ENCODE measurements around the gene PLAGL1.

Gene PLAGL1

GRCh38 chr6:143939364-143939763, 68.7 kb downstream of the PLAGL1 start:
- DNase-seq (ENCODE audit: low read depth) = no peak
- no peak overlapping the region for H3K4me3 ChIP-seq (ENCODE audit: low read depth, low read length)
- TF ChIP-seq CTCF (IDR thresholded peaks at IDR 0.05; ENCODE audit: insufficient read depth, low read depth, low read length, missing control alignments) = no peak

GRCh38 chr6:143937668-143937970, 70.4 kb downstream of the PLAGL1 start:
- DNase-seq (ENCODE audit: low read depth) = no peak
- TF ChIP-seq CTCF (IDR thresholded peaks at IDR 0.05; ENCODE audit: insufficient read depth, low read depth, low read length, missing control alignments) = no peak
- no peak overlapping the region for H3K4me3 ChIP-seq (ENCODE audit: low read depth, low read length)

GRCh38 chr6:143936778-143937667, 71.0 kb downstream of the PLAGL1 start:
- no peak overlapping the region for H3K4me3 ChIP-seq (ENCODE audit: low read depth, low read length)
- no peak for TF ChIP-seq CTCF (IDR thresholded peaks at IDR 0.05; ENCODE audit: insufficient read depth, low read depth, low read length, missing control alignments)
- no peak for DNase-seq (ENCODE audit: low read depth)

GRCh38 chr6:143936347-143936746, 71.7 kb downstream of the PLAGL1 start:
- H3K4me3 ChIP-seq (ENCODE audit: low read depth, low read length) = no peak overlapping the region
- no peak for TF ChIP-seq CTCF (IDR thresholded peaks at IDR 0.05; ENCODE audit: insufficient read depth, low read depth, low read length, missing control alignments)
- no peak for DNase-seq (ENCODE audit: low read depth)

- TF ChIP-seq CTCF (IDR thresholded peaks at IDR 0.05; ENCODE audit: insufficient read depth, low read depth, low read length, missing control alignments) = no peak
- no peak for DNase-seq (ENCODE audit: low read depth)
- no peak overlapping the region for H3K4me3 ChIP-seq (ENCODE audit: low read depth, low read length)
Observed at GRCh38 chr6:143934867-143935266, 73.2 kb downstream of the PLAGL1 start.

- TF ChIP-seq CTCF (IDR thresholded peaks at IDR 0.05; ENCODE audit: insufficient read depth, low read depth, low read length, missing control alignments) = no peak
Observed at GRCh38 chr6:143934331-143934730, 73.7 kb downstream of the PLAGL1 start.

GRCh38 chr6:143929975-143930374, 78.1 kb downstream of the PLAGL1 start:
- no peak for DNase-seq (ENCODE audit: low read depth)
- no peak for TF ChIP-seq CTCF (IDR thresholded peaks at IDR 0.05; ENCODE audit: insufficient read depth, low read depth, low read length, missing control alignments)
- H3K4me3 ChIP-seq (ENCODE audit: low read depth, low read length) = no peak overlapping the region

More at GRCh38 chr6:143934331-143934730, 73.7 kb downstream of the PLAGL1 start:
- H3K4me3 ChIP-seq (ENCODE audit: low read depth, low read length) = no peak overlapping the region
- DNase-seq (ENCODE audit: low read depth) = no peak

All from GM12865 (cell line).